HG03139 (cell line): ENCODE results near the gene MED20.
A peak's percentile ranks its signal among the peaks of the same experiment; 100 is the strongest.

Experiments used
- ATAC-seq: cut with Tn5 transposase; IDR thresholded peaks from one replicate; pipeline ENCODE4 v1.9.1; 2021; ENCODE audit not compliant: unreplicated experiment

The MED20 gene

GRCh38 chr6:41914869-41915530 is 5.9 kb downstream of the MED20 start:
- ATAC-seq = no peak

- no peak for ATAC-seq
Measured at GRCh38 chr6:41914343-41914742, 6.6 kb downstream of the MED20 start.

GRCh38 chr6:41909727-41910126 is 11.2 kb downstream of the MED20 start:
- no peak for ATAC-seq

- no peak for ATAC-seq
Measured at GRCh38 chr6:41901882-41902519, 18.9 kb downstream of the MED20 start.

GRCh38 chr6:41900861-41901260 is 20.1 kb downstream of the MED20 start:
- no peak for ATAC-seq

- no peak for ATAC-seq
Measured at GRCh38 chr6:41896281-41896680, 24.7 kb downstream of the MED20 start.

- ATAC-seq = peak; percentile 72
Measured at GRCh38 chr6:41895300-41896233, 25.4 kb downstream of the MED20 start, which contains the start of gene USP49. Gene USP49 (minus strand): TSS chr6:41895375. CDS start chr6:41806983, 88,392 bp downstream.

- peak; percentile 31 for ATAC-seq
Measured at GRCh38 chr6:41894366-41895299, 26.3 kb downstream of the MED20 start.

- ATAC-seq = no peak
Measured at GRCh38 chr6:41892921-41893564, 27.9 kb downstream of the MED20 start.

GRCh38 chr6:41887331-41887751 is 33.6 kb downstream of the MED20 start:
- no peak for ATAC-seq

DNA sequence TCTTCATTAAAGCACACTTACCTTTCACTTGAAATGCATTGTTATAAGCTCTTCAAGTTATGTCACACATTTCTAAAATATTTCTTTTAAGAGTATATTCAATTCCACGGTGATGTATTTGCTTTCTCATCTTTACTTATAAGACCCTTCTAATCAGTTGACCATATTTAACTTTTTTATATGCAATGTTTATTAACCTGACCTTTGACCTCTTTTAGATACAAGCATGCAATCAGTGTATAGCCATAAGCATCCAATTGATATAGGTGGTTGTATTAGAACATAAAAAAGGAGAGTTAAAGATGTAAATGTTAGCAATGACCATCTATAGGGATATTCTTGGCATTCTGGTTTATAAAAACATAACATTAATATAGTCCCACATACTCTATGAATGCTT is 35.0 kb downstream of the MED20 start:
- ATAC-seq = no peak

- ATAC-seq = no peak
Measured at GRCh38 chr6:41884957-41885356, 36.0 kb downstream of the MED20 start.

GRCh38 chr6:41881506-41881905 is 39.4 kb downstream of the MED20 start:
- ATAC-seq = no peak

GRCh38 chr6:41878961-41879405 is 42.0 kb downstream of the MED20 start:
- no peak for ATAC-seq

GRCh38 chr6:41878246-41878645 is 42.7 kb downstream of the MED20 start:
- no peak for ATAC-seq

DNA sequence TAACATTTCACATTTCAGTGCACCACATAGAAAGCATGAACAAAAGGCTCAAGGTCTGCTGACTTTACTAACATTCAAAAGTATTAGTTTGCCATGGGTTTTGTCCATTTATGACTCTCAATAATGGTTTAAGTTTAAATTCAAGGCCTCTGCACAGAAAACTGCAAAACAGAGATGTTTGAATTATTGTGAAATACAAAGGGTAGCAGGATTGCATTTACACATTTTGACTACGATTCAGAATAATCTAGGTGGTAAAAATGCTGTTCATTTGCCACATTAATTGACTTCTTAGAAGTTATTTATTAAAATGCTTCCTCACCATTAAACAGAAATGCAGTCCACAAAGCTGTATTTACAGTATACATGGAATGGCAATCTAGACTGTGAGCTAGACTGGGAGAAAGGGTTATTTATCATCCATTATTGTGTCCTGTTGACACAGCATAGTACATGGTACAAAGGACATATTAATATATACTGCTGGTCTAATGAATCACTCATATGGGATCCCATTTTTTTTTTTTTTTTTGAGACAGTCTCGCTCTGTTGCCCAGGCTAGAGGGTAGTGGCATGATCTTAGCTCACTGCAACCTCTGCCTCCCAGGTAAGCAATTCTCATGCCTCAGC is 43.8 kb downstream of the MED20 start:
- ATAC-seq = no peak

DNA sequence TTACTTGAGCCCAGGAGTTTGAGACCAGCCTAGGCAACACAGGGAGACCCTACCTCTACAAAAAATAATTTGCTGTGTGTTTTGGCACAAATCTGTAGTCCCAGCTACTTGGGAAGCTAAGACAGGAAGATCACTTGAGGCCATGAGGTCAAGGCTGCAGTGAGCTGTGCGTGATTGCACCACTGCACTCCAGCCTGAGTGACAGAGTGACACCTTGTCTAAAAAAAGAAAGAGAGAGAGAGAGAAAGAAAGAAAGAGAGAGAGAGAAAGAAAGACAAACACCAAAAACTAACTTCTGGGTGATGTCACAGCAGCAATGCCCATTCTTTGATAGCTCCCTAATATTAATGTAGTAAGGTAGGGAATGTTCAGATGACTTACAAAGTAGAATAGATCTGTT is 46.2 kb downstream of the MED20 start:
- no peak for ATAC-seq

GRCh38 chr6:41872147-41872546 is 48.8 kb downstream of the MED20 start:
- ATAC-seq = no peak

- ATAC-seq = no peak
Measured at GRCh38 chr6:41871691-41872090, 49.2 kb downstream of the MED20 start.
